Neutrophil (primary cell): ENCODE measurements around the gene VPS72.

Source experiments
- H3K27ac ChIP-seq: fragments of 200-600 bp; sonication (generic); 2 replicates; pipeline ENCODE4 v1.5.1; 2016; ENCODE audit warnings: mild to moderate bottlenecking, moderate library complexity
- H3K27me3 ChIP-seq: fragments of 200-600 bp; sonication (generic); 2 replicates; pipeline ENCODE4 v1.6.0; 2016; ENCODE audit warnings: mild to moderate bottlenecking
- H3K36me3 ChIP-seq: fragments of 200-600 bp; sonication (generic); 2 replicates; pipeline ENCODE4 v1.5.1; 2017
- H3K4me1 ChIP-seq, 2 experiments: fragments of 200-600 bp in 1 of 2; sonication (generic) in 1 of 2; 1 replicate in 1 of 2; 2 replicates in 1 of 2; pipeline versions ENCODE4 v1.5.1 to v1.6.1; 2013 to 2016; ENCODE audit warnings: low read depth in 1 of 2, low read length in 1 of 2, mild to moderate bottlenecking in 1 of 2, moderate library complexity in 1 of 2; ENCODE audit not compliant: control insufficient read depth in 1 of 2, insufficient read depth in 1 of 2
- H3K4me3 ChIP-seq, 2 experiments: fragments of 200-600 bp in 1 of 2; sonication (generic) in 1 of 2; 1 replicate in 1 of 2; 2 replicates in 1 of 2; pipeline ENCODE4 v1.5.1; 2013 to 2016; ENCODE audit warnings: low read depth in 1 of 2, low read length in 1 of 2, mild to moderate bottlenecking in 1 of 2, moderate library complexity in 1 of 2
- H3K9me3 ChIP-seq: fragments of 200-600 bp; sonication (generic); 2 replicates; pipeline ENCODE4 v1.5.1; 2016
- TF ChIP-seq, protein P1 (sequence below): fragments of 200-600 bp; sonication (generic); IDR thresholded peaks from 2 replicates; pipeline ENCODE4 v1.5.1; 2016; ENCODE audit warnings: antibody characterized with exemption

Gene VPS72

DNA sequence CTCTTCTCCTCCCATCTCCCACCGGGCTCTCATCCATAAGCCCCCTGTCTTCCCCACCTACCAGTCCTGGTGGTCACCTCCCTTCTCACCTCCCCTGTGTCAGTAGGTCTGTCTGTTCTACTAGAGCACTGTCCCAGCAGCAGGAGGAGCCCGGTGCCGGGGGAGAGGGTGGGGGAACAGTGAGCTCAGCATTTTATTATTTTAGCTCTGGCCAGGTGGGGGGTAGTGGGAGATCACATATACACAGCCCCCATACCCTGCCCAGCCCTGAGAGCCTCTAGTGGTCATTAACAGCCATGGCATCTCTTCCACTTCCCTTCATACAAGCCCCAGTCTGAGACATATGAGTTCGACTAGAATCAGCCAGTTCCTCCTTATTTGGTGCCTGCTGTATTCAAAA lies 14.1 kb downstream of the VPS72 start, which contains the start of gene TMOD4:
TMOD4 (minus strand) TSS at position 119 of the 400 bp plus-strand sequence. CDS start 1,106 bp downstream, outside the sequence.
- Histone ChIP-seq H3K4me3 (no peak within 1 kb of the TSS), H3K27ac (no peak within 1 kb of the TSS), H3K36me3 (peaks cover 96% of the 10 kb centered on the region), H3K27me3 (no peaks in the 10 kb centered on the region), H3K9me3 (no peaks in the 10 kb centered on the region), H3K4me1 (no peaks in the 10 kb centered on the region)
- TF ChIP-seq, protein P1, sequence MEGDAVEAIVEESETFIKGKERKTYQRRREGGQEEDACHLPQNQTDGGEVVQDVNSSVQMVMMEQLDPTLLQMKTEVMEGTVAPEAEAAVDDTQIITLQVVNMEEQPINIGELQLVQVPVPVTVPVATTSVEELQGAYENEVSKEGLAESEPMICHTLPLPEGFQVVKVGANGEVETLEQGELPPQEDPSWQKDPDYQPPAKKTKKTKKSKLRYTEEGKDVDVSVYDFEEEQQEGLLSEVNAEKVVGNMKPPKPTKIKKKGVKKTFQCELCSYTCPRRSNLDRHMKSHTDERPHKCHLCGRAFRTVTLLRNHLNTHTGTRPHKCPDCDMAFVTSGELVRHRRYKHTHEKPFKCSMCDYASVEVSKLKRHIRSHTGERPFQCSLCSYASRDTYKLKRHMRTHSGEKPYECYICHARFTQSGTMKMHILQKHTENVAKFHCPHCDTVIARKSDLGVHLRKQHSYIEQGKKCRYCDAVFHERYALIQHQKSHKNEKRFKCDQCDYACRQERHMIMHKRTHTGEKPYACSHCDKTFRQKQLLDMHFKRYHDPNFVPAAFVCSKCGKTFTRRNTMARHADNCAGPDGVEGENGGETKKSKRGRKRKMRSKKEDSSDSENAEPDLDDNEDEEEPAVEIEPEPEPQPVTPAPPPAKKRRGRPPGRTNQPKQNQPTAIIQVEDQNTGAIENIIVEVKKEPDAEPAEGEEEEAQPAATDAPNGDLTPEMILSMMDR = peak; percentile 67

DNA sequence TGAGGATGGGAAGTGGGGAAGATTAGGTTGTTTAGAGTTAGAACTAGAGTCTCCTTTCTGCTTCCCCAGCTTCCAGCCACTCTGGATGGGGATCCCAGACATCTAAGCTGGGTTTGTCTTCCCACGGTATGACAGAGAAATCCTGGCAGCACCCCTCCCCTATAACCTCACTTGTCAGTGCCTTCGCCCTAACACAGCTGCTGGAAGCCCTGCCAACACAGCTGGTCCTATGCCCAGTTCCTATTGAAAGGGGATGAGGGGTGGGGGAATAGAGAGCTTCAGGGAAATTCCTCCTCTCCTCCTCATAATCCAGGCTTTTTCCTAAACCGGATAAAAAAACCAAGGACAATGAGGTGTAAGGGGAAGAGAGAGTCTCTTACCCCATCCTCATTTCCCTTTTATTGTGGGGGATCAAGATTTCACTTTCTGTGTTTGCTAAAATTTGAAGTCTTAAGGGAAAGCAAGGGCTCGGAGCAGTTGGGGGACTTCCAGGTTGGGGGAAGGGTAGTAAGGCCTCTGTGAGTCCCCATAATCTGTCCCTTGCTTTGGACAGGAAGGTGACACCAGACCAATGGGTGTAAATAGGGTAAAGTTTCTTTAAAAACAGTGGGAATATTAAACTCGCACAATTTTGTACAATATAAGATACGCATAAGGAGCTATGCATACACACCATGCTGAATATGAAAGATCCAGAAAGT lies 14.8 kb downstream of the VPS72 start:
- no peaks in the 10 kb centered on the region for H3K27me3 ChIP-seq
- H3K4me3 ChIP-seq = no peak overlapping the region
- TF ChIP-seq, protein P1 = no peak
- no peaks in the 10 kb centered on the region for H3K4me1 ChIP-seq
- peaks cover 96% of the 10 kb centered on the region for H3K36me3 ChIP-seq
- no peak overlapping the region for H3K27ac ChIP-seq
- no peaks in the 10 kb centered on the region for H3K9me3 ChIP-seq

DNA sequence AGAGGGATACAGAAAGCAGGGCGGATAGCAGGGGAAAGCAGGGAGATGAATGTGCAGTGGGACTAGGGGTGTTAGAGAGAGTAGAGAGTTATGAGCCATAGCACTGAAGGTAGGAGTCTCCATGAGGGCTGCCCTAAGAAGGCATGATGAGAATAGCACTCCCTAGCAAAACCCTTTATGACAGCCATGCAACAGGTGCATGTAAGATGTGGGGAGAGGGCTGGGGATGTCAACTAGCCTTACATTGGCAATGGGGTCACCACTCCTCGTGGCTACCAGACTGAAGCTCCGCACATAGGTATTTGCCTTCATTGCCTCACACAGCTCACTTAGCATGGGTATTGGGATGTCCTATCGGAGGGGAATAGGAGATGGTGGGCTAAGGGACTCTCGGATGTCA lies 18.8 kb downstream of the VPS72 start:
- no peak overlapping the region for H3K27ac ChIP-seq
- no peak overlapping the region for H3K4me3 ChIP-seq
- peaks cover 91% of the 10 kb centered on the region for H3K36me3 ChIP-seq
- peaks cover 10 to 12% of the 10 kb centered on the region in 2 experiments for H3K4me1 ChIP-seq
- H3K27me3 ChIP-seq = no peaks in the 10 kb centered on the region
- H3K9me3 ChIP-seq = no peaks in the 10 kb centered on the region
- TF ChIP-seq, protein P1 = no peak

DNA sequence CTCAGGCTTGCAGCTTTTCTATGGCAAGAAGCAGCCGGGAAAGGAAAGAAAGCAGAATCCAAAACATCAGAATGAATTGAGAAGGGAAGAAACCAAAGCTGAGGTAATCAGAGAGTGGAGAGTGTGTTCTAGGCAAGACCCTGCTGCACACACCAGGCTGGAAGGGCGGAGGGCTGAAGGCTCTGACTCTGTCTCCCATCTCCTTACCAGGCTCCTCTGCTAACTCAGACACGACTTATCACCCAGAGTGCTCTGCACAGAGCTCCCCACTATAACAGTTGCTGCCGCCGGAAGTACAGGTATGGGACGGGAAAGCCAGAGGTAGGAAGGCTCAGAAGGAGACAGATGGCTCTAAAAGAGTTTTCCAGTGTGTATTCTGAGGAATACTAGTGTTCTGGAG lies 22.9 kb downstream of the VPS72 start:
- Histone ChIP-seq H3K27ac (peak overlapping the region; percentile 88), H3K4me1 (peaks cover 27% of the 10 kb centered on the region in 2 experiments)

DNA sequence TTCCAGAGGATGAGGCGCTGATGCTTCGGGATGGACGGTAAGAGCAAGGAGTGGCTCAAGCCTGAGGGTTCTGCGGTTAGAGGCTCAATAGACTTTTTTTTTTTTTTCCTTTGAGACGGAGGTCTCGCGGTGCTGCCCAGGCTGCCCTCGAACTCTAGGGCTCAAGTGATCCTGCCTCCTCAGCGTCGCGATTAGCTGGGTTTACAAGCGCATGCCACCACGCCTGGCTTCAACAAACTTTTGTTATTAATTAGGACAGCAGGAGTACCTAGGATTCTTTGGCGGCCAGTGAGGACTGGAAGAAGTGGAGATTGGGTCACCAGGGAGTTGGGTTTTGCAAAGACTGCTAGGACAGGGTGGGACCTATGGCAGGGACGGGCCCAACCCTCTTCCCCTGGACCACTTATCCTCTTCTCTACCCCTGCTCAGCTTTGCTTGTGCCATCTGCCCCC lies 23.5 kb downstream of the VPS72 start:
- Histone ChIP-seq H3K9me3 (no peaks in the 10 kb centered on the region), H3K4me1 (peaks cover 30 to 33% of the 10 kb centered on the region in 2 experiments), H3K27me3 (no peaks in the 10 kb centered on the region), H3K36me3 (peaks cover 84% of the 10 kb centered on the region), H3K27ac (peak overlapping the region; percentile 88), H3K4me3 (peak overlapping the region; percentile 84 to 89)
- TF ChIP-seq, protein P1 = no peak

More for the DNA sequence above, 22.9 kb downstream of the VPS72 start:
- Histone ChIP-seq H3K27me3 (no peaks in the 10 kb centered on the region), H3K36me3 (peaks cover 85% of the 10 kb centered on the region), H3K9me3 (no peaks in the 10 kb centered on the region), H3K4me3 (peak overlapping the region; percentile 84 to 89)
- TF ChIP-seq, protein P1 = no peak
